NCI-H82 treated with DMSO at 0.1 percent for 48 hours (cell line): Measurements from ENCODE around the gene SFXN1.
A peak's percentile ranks its signal among the peaks of the same experiment; 100 is the strongest.

Experiments used
- DNase-seq: peaks from one replicate; lab custom pipeline; 2025; ENCODE audit not compliant: unreplicated experiment; lab: John Stamatoyannopoulos, UW

Gene SFXN1

DNA sequence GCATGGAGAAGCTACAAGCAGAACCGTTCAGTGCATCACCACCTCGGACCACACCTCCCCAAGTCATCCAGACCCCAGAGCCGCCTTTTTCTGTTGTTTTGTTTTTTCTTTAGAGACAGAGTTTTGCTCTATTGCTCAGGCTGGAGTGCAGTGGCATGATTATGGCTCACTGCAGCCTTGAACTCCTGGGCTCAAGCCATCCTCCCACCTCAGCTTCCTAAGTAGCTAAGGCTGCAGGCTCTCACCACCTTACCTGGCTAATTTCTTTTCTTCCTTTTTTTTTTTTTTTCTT is 13.5 kb upstream of the SFXN1 start:
- no peak for DNase-seq

DNA sequence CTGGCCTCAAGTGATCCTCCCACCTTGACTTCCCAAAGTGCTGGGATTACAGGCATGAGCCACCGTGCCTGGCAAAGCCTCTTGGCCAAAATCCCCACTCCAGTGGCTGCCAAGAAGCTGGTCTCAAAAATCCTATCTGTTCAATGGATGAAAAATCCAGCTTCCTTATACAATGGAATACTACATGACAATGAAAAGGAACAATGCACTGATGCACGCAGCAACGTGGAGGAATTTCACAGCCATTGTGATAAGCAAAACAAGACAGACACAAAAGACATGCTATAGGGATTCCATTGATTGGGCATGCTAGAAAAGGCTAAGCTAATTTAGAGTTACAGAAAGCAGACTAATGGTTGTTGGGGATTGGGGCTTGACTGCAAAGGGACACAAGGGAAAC is 13.1 kb upstream of the SFXN1 start:
- DNase-seq = no peak

DNA sequence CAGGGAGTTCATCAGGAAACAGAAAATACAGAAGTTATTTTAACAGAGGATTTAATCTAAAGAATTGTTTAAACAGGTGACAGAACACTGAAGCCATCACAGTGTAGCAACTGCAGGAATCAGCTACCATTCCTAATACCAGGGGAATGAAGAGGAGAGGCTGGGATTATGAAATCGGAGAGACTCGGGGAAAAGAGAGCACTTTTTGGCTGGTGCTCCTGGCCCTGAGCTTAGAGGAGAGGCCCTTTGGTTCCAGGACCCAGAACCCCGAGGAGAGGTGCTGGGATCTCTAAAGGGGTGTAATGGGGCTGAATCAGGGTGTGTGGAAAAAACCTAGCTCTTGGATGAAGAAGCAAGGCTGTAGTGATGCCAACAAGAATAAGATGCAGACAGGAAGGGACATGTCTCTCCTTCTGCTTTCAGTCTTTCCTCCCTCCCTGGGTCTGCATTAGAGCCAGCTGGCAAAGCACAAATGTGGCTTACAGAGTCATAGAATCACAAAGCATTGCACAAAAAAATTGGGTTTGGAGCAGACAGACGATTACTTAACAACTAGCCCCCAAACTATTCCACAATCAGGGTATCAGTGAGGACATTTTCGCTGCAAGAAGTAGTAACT is 11.6 kb upstream of the SFXN1 start:
- DNase-seq = no peak

DNA sequence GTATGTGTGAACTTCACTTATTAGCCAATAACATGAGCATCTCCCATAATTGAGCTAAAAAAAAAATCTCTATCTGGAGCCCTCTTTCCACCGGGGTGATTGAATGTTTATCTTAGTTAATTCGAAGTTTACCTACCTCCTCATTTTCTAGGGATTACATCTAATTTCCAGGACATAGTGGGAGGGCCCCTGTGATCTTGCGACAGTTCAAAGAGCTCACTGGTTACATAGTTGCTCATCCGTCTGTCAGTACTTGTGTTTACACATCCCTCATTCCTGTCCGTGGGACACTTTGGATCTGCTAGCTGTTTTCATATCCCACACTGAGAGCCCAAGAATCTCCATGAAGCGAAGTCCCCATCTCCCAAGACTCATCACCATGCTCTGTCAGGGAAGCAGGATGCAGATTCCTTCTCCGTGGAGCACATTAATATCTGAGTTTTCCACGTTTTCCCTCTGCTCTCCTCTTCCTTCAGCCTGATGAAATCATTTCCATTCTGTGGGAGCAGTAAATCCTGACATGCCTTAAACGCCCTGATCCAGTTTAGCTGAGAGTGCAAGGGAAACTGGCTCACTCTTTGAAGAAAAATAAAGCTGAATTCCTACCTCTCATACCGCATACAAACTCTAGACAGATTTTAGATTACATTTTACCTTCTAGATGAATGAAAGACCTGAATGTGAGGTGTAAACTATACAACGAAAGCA is 10.2 kb upstream of the SFXN1 start:
- peak; percentile 10 for DNase-seq

DNA sequence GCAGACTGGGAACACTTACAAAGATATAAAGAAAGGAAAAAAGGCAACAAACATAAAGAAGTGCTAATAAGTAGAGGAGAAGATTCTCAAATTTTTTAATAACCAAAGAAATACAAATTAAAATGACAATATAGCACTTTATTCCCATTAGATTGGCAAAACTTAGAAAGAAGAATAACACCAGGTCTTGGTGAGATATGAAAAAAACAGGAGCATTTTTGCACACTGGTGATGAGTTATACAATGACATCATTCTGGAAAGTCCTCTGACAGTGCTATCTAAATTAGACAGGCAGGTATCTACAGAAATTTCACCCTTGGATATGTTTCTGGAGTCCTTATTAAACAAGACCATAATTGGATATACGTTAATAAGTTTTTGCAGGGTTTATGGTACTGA is 9.5 kb upstream of the SFXN1 start:
- DNase-seq = no peak

DNA sequence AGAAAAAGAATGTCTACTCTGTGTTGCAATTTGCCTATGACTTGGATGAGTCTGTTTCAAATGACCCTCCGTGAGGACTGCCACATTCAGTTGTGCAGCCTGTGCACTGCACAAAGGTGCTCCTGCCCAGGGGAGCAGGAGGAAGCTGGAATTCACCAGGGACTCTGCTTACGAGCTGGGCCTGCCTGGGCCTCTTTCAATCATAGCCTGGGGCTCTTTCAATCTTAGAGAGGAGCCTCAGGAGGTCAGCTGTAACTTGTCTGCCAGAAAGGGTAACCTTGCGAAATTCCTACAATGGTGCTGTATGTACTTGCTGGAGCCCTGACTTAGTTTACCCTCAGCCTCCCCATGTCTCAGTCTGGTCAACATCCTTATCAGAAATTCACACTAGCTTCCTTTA is 8.4 kb upstream of the SFXN1 start:
- no peak for DNase-seq

DNA sequence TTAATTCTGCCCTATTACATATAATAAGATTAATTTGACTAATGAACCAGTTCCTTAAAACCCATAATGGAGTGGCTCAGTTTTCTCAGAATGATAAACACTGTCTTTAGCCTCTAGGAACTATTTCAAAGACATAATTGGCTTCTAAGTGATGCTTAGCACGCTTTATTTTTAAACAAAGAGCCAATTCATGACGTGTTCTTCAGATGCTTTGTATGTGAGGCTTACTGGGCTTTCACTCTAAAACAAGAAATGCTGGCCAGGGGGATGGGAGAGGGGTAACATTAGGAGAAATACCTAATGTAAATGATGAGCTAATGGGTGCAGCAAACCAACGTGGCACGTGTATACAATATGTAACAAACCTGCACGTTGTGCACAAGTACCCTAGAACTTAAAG is 7.6 kb upstream of the SFXN1 start:
- DNase-seq = no peak

DNA sequence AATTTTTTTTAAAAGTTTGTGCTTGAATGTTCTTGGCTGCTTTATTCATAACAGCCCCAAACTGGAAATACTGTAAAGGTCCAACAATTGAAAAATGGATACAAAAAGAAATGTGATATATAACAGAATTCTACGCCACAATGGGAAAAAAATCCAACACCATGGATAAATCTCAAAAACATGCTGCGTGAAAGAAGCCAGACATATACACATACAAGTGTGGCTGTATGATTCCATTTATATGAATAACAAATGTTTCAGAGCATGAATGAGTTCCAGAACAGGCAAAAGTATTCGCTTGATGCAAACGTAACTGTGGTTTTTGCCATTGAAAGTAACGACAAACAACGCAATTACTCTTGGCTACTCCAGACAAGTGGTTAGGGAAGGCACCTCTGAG is 7.2 kb upstream of the SFXN1 start:
- no peak for DNase-seq

DNA sequence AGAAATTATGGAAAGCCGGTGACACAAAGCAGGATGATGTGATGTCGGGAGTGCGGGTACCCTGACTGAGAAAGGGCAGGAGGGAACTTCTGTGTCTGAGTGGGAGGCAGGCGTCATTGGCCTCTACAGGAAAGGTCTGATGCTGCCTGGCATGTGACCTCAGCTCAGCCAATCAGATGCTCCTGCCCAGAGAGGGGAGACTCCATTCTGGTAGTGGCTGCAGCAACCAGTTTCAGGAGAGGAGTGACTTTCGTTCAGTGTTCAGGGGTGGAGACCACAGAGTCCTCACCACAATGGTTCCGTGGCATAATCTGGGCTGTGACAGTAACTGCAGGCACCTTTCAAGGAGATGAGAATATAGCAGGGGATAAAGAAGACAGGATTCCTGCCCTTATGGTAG is 6.7 kb upstream of the SFXN1 start:
- DNase-seq = no peak

DNA sequence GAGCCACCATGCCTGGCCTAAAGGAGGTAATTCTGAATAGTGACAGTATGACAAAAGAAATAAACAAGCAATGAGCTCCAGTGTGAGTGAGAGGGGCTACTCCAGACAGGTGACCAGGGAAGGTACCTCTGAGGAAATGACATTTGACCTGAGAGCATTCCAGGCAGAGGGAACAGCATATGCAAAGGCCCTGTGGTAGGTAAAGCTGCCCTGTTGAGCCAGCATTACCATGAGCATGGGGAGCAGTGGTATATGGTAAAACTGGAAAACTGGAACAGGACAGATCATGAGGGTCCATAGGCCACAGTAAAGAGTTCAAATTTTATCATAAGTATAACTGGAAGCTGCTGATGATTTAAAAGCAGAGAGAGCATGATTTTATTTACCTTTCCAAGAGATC is 6.0 kb upstream of the SFXN1 start:
- no peak for DNase-seq

DNA sequence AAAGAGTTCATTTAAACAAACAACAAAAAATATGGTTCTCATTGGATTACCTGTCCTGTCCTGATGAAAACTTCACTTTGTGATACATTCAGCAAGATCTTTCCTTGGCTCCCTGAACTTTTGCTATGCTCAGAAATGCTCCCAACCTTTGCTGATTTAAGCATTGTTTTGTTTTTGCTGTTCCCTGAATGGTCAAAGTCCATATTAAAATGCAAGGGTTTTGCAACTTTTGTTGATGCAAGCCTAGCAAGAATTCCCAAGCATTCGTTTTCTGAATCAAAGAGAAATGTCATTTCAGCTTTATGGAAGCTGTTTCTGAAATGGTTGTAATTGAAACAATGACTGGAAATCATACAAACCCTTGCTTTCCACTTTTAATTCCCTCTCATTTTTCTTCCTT is 3.1 kb upstream of the SFXN1 start:
- DNase-seq = no peak

DNA sequence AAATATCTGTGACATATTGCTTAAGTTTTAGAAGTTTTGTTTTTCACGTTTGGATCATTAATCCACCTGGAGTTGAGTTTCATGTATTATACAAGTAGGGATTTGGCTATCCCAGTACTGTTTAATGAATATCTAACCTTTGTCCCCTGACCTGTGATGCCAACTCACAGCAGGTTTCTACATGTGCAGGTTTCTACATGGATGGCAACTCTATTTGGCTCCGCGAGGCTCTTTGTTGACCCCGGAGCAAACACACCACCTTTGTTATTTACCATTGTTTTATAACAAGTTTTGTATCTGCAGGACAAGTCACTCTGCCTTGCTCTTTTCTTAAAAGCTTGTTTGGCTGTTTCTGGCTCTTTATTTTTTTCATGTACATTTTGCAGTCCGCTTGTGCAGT is 920 bp upstream of the SFXN1 start:
- DNase-seq = no peak

DNA sequence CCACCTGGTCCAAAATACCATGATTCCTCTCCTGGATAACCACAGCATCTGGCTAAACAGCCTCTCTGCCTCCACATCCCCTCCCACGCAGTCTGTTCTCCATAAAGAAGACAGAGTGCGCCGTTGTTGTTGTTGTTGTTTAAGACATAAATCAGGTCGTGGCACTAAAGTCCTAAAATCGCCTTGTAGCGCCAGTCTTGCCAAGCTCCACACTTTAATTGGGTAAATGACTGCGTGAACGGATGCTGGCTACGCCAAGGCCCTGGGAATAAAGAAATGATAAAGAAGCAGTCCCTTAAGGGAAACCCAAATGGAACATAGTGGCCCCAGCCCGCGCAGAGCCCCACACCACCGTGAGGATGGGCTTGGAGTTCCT is 364 bp upstream of the SFXN1 start:
- DNase-seq = no peak

DNA sequence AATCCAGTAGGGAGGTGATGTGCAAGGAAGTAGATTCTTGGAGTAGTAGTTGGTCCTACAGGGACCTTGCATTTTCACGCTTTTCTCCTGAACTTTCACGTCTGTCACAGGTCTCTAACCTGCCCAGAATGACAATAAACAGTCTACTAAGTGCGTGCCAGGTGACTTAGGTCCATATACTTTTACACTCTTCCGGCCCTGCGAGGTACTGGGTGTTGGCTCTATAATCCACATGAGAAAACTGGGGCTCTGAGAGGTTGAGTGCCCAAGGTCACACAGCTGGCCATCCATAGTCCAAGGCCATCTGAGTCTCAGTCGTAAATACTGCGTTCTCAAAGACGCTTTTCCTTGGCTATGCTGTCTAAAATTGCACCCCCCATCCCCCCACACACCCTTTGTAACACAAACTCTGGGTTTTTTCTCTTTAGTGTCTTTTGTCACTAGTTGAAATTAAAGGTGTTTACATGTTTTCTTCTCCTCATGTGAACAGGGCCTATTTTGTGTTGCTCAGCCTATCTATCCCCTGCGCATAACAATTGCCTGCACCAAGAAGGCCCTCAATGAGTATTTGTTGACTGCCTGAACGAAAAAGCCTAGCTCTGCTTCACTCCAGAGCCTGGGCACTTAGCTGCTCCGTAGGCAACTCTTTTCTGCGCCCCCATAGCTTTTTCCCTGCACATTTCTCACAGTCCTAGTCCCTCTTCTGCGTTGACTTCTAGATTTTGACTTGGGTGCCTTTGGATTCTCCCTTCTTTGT is 943 bp downstream of the SFXN1 start:
- DNase-seq = no peak

DNA sequence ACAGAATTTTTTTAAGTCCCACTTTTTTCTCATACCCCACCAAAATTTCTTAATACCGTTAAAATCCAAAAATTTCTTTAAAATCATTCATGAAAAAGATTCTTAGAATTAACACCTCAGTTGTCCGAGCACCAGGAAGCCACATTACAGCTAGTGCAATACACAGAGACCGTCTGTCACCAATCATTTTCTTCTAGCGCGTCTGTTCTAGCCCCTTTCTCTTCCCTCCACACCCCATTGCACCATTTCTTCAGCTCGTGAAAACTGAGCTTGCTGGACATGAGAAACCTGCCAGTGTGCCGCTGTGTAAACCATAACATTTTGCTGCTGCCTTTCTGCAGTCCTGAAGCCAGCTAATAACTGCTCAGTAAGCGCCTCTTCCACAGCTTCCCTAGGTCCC is 5.0 kb downstream of the SFXN1 start:
- DNase-seq = no peak

DNA sequence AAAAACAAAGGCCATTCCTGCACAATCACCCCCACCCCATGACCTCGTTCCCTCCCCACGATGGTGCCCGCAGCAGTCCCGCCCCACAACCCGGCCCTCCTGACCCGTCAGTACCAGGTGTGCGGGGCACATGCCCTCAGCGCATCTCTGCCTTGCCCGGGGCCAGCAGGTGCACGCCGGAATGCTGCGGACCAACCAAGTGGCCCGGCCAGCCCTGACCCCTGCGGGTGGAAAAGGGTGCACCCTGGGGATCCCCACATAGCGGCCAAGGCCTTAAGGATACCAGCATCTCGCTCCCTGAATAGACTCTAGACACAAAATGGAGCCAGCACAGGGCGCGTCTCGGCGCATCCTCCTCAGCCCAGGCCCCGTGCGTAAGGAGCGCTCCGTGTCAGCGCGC is 6.0 kb downstream of the SFXN1 start:
- no peak for DNase-seq

DNA sequence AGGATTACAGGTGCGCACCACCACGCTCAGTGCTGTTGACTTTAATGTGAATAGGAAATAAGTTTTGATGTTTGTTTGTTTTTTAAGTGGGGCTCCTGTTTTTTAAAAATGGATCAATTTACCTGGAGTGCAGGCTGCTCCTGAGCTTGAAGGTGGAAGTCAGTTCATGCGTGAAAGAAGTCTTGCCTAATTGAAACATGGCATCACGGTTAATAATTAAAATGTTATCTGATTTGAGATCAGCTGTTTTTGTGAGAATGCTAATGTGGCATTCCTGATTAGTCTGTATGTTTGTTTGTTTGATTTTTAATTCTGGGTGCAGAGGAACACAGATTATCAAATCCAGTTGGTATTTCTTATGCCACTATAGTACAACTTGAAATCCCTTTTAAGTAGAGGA is 6.5 kb downstream of the SFXN1 start:
- DNase-seq = no peak

DNA sequence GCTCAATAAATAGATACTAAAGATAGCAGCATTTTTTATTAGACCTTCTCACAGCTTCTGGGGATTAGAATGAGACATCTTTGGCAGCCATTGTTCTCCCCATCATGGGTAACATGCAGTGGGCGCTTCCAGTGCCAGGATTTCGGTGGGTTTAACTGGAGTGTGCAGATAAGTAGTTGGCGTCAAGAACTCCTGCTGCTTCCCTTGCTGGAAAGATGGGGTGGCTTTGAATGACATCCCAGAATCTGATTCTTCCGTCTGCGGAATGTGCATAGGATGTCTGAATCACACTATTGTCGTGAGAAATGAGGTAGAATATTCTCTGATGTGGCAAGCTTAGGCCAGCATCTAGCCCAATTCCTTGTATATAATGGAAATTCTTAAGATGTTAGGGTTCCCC is 7.3 kb downstream of the SFXN1 start:
- DNase-seq = no peak

DNA sequence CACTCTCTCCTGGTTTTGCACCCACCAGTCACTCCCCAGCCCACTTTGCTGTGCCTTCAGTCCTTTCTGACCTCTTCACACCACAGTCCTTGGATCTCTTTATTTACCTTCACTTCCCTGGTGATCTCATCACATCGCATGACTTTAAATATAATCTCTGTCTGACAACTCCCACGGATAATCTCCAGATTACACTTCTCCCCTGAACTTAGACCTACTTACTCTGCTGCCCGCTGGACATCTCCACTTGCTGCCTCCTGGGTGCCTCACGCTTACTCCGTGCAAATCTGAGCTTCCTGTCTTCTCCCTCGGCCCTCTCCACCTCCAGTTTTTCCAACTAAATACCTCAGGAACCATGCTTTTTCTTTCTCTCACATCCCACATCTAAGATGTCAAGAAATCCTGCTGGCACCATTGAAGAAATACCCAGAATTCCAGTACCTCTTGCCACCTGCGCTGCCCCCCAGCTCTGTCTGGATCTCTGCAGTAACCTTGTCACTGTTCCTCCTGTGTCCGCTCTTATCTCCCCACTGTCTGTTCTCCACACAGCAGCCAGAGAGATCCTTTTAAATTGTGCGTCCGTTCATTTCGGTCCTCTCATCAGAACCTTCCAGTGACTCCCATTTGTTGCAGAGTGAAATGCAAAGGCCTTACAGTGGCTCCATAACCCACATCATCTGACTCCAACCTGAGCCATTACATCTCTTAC is 9.3 kb downstream of the SFXN1 start:
- no peak for DNase-seq

DNA sequence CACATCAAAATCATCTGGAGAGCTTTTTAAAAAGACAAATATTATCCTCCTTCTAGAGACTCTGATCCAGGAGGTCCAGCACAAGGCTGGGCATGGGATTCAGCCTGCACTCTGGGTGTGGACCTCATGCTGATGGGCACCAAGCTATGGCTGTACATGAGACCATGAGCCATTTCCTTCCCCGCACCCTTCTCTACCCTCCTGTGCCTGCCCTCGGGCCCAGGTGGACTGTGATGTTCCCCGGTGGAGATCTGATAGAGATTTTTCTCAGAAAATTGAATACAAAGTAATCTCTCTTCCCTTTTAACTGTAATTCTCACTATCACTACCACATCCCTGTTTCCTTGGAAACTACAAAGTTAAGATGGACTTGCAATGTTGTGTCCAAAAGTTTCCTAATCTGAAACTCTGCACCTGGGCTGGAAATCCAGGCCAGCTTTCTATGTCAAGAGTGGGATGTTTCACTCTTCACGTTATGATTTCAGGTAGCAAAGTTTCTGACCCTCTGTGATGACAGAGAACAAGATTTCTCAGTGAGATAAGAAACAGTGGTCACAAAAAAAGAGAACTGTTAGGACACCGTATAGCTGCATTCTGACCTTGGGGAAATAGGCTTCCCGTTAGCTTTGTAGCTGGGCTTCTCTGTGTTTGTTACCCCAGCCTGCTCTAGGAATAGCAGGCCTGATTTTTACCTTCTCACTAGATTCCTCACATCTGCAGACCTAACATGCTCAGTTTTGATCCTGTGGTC is 11.5 kb downstream of the SFXN1 start:
- no peak for DNase-seq

DNA sequence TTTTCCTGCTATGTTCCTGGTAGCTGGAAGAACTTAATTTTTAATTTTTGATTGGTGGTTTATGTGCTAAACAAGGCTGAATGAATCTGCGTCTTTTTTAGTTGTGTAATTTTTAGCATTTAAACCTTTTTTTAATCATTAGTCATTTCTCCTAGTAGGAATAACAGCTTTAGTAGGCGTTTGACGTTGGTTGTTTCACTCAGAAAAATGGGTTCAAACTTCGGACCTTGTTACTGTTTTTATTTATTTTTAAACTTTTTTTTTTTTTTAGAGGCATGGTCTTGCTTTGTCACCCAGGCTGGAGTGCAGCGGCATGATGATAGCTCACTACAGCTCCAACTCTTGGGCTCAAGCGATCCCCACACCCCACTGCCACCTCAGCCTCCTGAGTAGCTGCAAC is 12.9 kb downstream of the SFXN1 start:
- DNase-seq = no peak
